HCT116 (cell line): ENCODE results near the gene NAGA. TPM values are rescaled to one million over a fixed set of nuclear protein-coding genes. Genes with fewer than 3 reads are reported as not detected.

Source experiments
- ATAC-seq: fragments of 200-7000 bp; cut with Tn5 transposase; 2 replicates; pipeline ENCODE4 v1.9.1; 2020; ENCODE audit warnings: mild to moderate bottlenecking, moderate library complexity
- BruUV-seq: library from RNA; stranded (reverse); fragments of 400-500 nt; replicated peaks from 2 replicates; lab custom pipeline; 2021; lab: Mats Ljungman, UMichigan
- CTCF ChIA-PET: fragments of 300-600 bp; sonication (Branson Sonifier 250); formaldehyde crosslinking; loops from one replicate; lab custom pipeline; 2021; ENCODE audit warnings: antibody characterized with exemption; lab: Charles Lee
- POLR2A ChIA-PET: fragments of 300-600, 350-600 bp; sonication (Branson Sonifier 250); formaldehyde crosslinking; loops from one replicate; lab custom pipeline; 2021; ENCODE audit warnings: antibody characterized with exemption; lab: Charles Lee
- RAD21 ChIA-PET, 2 experiments: fragments of 300-600 bp; sonication (Branson Sonifier 250); formaldehyde crosslinking; loops; one replicate each; lab custom pipeline; 2023; ENCODE audit warnings: low total read pairs in 2 of 2; ENCODE audit not compliant: uncharacterized antibody in 2 of 2, unreplicated experiment in 2 of 2, low non-redundant PET in 1 of 2; lab: Charles Lee
- DNase-seq: peaks from one replicate; pipeline ENCODE4 v3.0.0-alpha.2; 2010; ENCODE audit warnings: low read depth, low spot score
- H2AFZ ChIP-seq: fragments of 200-600 bp; shearing (Covaris generic), sonication (generic); 2 replicates; pipeline ENCODE4 v1.6.1; 2017; ENCODE audit warnings: low read depth, mixed run types, mixed read lengths, antibody characterized with exemption, low read length; ENCODE audit not compliant: poor library complexity, severe bottlenecking
- H3K27ac ChIP-seq: 2 replicates; pipeline ENCODE4 v1.5.1; 2012; ENCODE audit warnings: low read depth, low read length
- H3K27me3 ChIP-seq: fragments of 200-600 bp; sonication (generic); 2 replicates; pipeline ENCODE4 v1.6.1; 2016; ENCODE audit warnings: mixed run types, low read length, mixed read lengths; ENCODE audit not compliant: insufficient read depth
- H3K36me3 ChIP-seq, 2 experiments: fragments of 200-500 bp in 1 of 2; fragments of 200-600 bp in 1 of 2; sonication (Bioruptor generic) in 1 of 2; sonication (generic) in 1 of 2; 2 replicates each; pipeline versions ENCODE4 v1.5.1 to v1.6.1; 2014 to 2016; ENCODE audit warnings: low read length in 2 of 2, inconsistent platforms in 1 of 2, mixed read lengths in 1 of 2, mixed run types in 1 of 2; ENCODE audit not compliant: insufficient read depth in 2 of 2, control insufficient read depth in 1 of 2
- H3K4me1 ChIP-seq, 2 experiments: fragments of 200-600 bp in 1 of 2; sonication (generic) in 1 of 2; 2 replicates each; pipeline versions ENCODE4 v1.5.1 to v1.6.1; 2012 to 2017; ENCODE audit warnings: low read length in 2 of 2, inconsistent platforms in 1 of 2, mild to moderate bottlenecking in 1 of 2, mixed read lengths in 1 of 2, mixed run types in 1 of 2, moderate library complexity in 1 of 2; ENCODE audit not compliant: insufficient read depth in 2 of 2, control insufficient read depth in 1 of 2
- H3K4me2 ChIP-seq: fragments of 200-600 bp; sonication (generic); 2 replicates; pipeline ENCODE4 v1.6.1; 2017; ENCODE audit warnings: mixed run types, low read length, mixed read lengths
- H3K4me3 ChIP-seq, 2 experiments: fragments of 200-600 bp in 1 of 2; sonication (generic) in 1 of 2; replicated peaks in 1 of 2; 2 replicates each; pipeline ENCODE4 v1.5.1; 2011 to 2016; ENCODE audit warnings: low read length in 2 of 2, control low read depth in 1 of 2, low read depth in 1 of 2, mild to moderate bottlenecking in 1 of 2, mixed read lengths in 1 of 2, mixed run types in 1 of 2
- H3K79me2 ChIP-seq: fragments of 200-600 bp; sonication (generic); 2 replicates; pipeline ENCODE4 v1.6.1; 2017; ENCODE audit warnings: mild to moderate bottlenecking, mixed run types, low read length, moderate library complexity, mixed read lengths; ENCODE audit not compliant: insufficient read depth
- H3K9ac ChIP-seq: fragments of 200-600 bp; sonication (generic); 2 replicates; pipeline ENCODE4 v1.6.1; 2016; ENCODE audit warnings: low read length, mixed read lengths
- H3K9me2 ChIP-seq: fragments of 200-600 bp; sonication (generic), shearing (Covaris generic); 2 replicates; pipeline ENCODE4 v1.6.1; 2017; ENCODE audit warnings: mixed run types, mild to moderate bottlenecking, moderate library complexity; ENCODE audit not compliant: insufficient read depth
- H3K9me3 ChIP-seq, 2 experiments: fragments of 200-500 bp in 1 of 2; fragments of 200-600 bp in 1 of 2; sonication (Bioruptor generic) in 1 of 2; sonication (generic) in 1 of 2; 2 replicates each; pipeline ENCODE4 v1.6.1; 2014 to 2017; ENCODE audit warnings: low read length in 2 of 2, mixed read lengths in 2 of 2, inconsistent platforms in 1 of 2, low read depth in 1 of 2, mild to moderate bottlenecking in 1 of 2, mixed run types in 1 of 2, moderate library complexity in 1 of 2; ENCODE audit not compliant: control insufficient read depth in 1 of 2, insufficient read depth in 1 of 2
- H4K20me1 ChIP-seq: fragments of 200-600 bp; sonication (generic), shearing (Covaris generic); 2 replicates; pipeline ENCODE4 v1.6.1; 2017; ENCODE audit warnings: mixed run types, mild to moderate bottlenecking, moderate library complexity; ENCODE audit not compliant: insufficient read depth
- CBX3 ChIP-seq: IDR thresholded peaks from 2 replicates; pipeline ENCODE4 v1.6.1; 2012; ENCODE audit warnings: low read depth
- EGR1 ChIP-seq: IDR thresholded peaks from 2 replicates; pipeline ENCODE4 v1.6.1; 2012; ENCODE audit warnings: low read depth
- EZH2 ChIP-seq: fragments of 200-600 bp; sonication (generic); IDR thresholded peaks from 2 replicates; pipeline ENCODE4 v1.6.1; 2017; ENCODE audit warnings: antibody characterized with exemption, mixed run types
- EZH2phosphoT487 ChIP-seq: fragments of 200-600 bp; IDR thresholded peaks from 2 replicates; pipeline ENCODE4 v1.6.1; 2018; ENCODE audit warnings: antibody characterized with exemption, borderline replicate concordance
- POLR2A ChIP-seq: IDR thresholded peaks from 2 replicates; pipeline ENCODE4 v1.7.0; 2011; ENCODE audit warnings: borderline replicate concordance; ENCODE audit not compliant: insufficient read depth, insufficient read length; ENCODE audit errors: extremely low read depth
- POLR2AphosphoS5 ChIP-seq: IDR thresholded peaks from 2 replicates; pipeline ENCODE4 v1.6.1; 2011; ENCODE audit warnings: mild to moderate bottlenecking, low read depth, low read length, moderate library complexity
- RAD21 ChIP-seq: IDR thresholded peaks from 2 replicates; pipeline ENCODE4 v1.6.1; 2012; ENCODE audit warnings: low read depth, mild to moderate bottlenecking
- SIN3A ChIP-seq: IDR thresholded peaks from 2 replicates; pipeline ENCODE4 v1.6.1; 2012; ENCODE audit warnings: low read depth
- SP1 ChIP-seq: IDR thresholded peaks from 2 replicates; pipeline ENCODE4 v1.6.1; 2012; ENCODE audit warnings: low read depth
- SRF ChIP-seq: IDR thresholded peaks from 2 replicates; pipeline ENCODE4 v1.6.1; 2012; ENCODE audit warnings: low read depth
- YY1 ChIP-seq: IDR thresholded peaks from 2 replicates; pipeline ENCODE4 v1.6.1; 2011; ENCODE audit warnings: low read length, low read depth, moderate library complexity, mild to moderate bottlenecking; ENCODE audit not compliant: insufficient replicate concordance; ENCODE audit errors: extremely low read depth
- intact Hi-C: fragments of 100-400 bp; cut with micrococcal nuclease; formaldehyde crosslinking; loops from 2 replicates; pipeline ENCODE4 v1.10.0; 2022
- total RNA-seq: library from RNA; stranded (reverse); gene quantifications from one replicate; pipeline ENCODE4 v1.2.1, GENCODE V29; 2021; ENCODE audit not compliant: unreplicated experiment
- TF ChIP-seq, protein P1 (sequence below): IDR thresholded peaks from 2 replicates; pipeline ENCODE4 v1.6.1; 2012
- TF ChIP-seq, protein P2 (sequence below): IDR thresholded peaks from 2 replicates; pipeline ENCODE4 v1.6.1; 2012
- TF ChIP-seq, protein P3 (sequence below): IDR thresholded peaks from 2 replicates; pipeline ENCODE4 v1.6.1; 2012; ENCODE audit warnings: low read depth

Gene NAGA
- total RNA-seq, 1 experiment from 2014 or later: 21.2 TPM

DNA sequence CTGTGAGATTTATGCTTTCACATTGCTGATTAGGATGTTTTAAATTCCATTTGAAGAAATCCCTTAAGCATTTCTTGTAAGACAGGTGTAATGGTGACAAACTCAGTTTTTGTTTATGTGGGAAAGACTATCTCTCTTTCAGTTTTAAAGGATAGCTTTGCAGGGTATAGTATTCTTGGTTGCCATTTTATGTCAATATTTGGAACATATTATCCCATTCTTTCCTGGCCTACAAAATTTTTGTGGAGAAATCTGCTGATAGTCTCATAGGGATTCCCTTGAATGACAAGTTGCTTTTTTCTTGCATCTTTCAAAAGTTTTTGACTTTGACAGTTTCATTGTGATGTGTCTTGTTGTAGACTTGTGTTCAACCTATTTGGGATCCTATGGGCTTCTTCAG lies 28.8 kb downstream of the NAGA start:
- intact Hi-C loops: no loop called here
- no peak overlapping the region for H3K4me3 ChIP-seq
- POLR2A ChIA-PET: no interaction called here
- H3K9ac ChIP-seq: no peak overlapping the region
- CTCF ChIA-PET: no interaction called here
- H3K79me2 ChIP-seq: no peaks in the 10 kb centered on the region
- H3K9me2 ChIP-seq: no peaks in the 10 kb centered on the region
- H3K4me1 ChIP-seq: no peaks in the 10 kb centered on the region
- no peak overlapping the region for H3K27ac ChIP-seq
- H3K9me3 ChIP-seq: peaks cover 8% of the 10 kb centered on the region in 2 experiments; a peak in 2 of 4 replicates
- no peak for DNase-seq
- H3K36me3 ChIP-seq: no peaks in the 10 kb centered on the region
- no peaks in the 10 kb centered on the region for H3K27me3 ChIP-seq
- RAD21 ChIA-PET: no interaction called here
- no peak for ATAC-seq
- H2AFZ ChIP-seq: no peak overlapping the region
- H3K4me2 ChIP-seq: no peak overlapping the region
- TF ChIP-seq, protein P1, sequence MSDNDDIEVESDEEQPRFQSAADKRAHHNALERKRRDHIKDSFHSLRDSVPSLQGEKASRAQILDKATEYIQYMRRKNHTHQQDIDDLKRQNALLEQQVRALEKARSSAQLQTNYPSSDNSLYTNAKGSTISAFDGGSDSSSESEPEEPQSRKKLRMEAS: no peak
- TF ChIP-seq POLR2AphosphoS5 (no peak), CBX3 (no peak), YY1 (no peak), RAD21 (no peak), EZH2 (no peak), POLR2A (no peak), SP1 (no peak), EGR1 (no peak), SIN3A (no peak), EZH2phosphoT487 (no peak), SRF (no peak)
- TF ChIP-seq, protein P2, sequence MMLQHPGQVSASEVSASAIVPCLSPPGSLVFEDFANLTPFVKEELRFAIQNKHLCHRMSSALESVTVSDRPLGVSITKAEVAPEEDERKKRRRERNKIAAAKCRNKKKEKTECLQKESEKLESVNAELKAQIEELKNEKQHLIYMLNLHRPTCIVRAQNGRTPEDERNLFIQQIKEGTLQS: no peak
- TF ChIP-seq, protein P3, sequence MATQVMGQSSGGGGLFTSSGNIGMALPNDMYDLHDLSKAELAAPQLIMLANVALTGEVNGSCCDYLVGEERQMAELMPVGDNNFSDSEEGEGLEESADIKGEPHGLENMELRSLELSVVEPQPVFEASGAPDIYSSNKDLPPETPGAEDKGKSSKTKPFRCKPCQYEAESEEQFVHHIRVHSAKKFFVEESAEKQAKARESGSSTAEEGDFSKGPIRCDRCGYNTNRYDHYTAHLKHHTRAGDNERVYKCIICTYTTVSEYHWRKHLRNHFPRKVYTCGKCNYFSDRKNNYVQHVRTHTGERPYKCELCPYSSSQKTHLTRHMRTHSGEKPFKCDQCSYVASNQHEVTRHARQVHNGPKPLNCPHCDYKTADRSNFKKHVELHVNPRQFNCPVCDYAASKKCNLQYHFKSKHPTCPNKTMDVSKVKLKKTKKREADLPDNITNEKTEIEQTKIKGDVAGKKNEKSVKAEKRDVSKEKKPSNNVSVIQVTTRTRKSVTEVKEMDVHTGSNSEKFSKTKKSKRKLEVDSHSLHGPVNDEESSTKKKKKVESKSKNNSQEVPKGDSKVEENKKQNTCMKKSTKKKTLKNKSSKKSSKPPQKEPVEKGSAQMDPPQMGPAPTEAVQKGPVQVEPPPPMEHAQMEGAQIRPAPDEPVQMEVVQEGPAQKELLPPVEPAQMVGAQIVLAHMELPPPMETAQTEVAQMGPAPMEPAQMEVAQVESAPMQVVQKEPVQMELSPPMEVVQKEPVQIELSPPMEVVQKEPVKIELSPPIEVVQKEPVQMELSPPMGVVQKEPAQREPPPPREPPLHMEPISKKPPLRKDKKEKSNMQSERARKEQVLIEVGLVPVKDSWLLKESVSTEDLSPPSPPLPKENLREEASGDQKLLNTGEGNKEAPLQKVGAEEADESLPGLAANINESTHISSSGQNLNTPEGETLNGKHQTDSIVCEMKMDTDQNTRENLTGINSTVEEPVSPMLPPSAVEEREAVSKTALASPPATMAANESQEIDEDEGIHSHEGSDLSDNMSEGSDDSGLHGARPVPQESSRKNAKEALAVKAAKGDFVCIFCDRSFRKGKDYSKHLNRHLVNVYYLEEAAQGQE: no peak
- no TSS peak for BruUV-seq
- H4K20me1 ChIP-seq: no peaks in the 10 kb centered on the region
